ENCODE measurements around the gene IWS1. TPM values are rescaled to one million over a fixed set of nuclear protein-coding genes. Genes with fewer than 3 reads are reported as not detected.

Gene IWS1
- total RNA-seq, 1 experiment from 2014 or later, result 46.6 TPM

Other genes with a start within 250 kb of the IWS1 start
- gene ERCC3, start 232.3 kb downstream of the IWS1 start, total RNA-seq (2021; ENCODE audit: unreplicated experiment), result 52.7 TPM
- 44.5 TPM for gene MAP3K2, start 138.5 kb downstream of the IWS1 start, total RNA-seq (2021; ENCODE audit: unreplicated experiment)
- not detected for gene PROC, start 108.1 kb downstream of the IWS1 start, total RNA-seq (2021; ENCODE audit: unreplicated experiment)
- gene MYO7B, start 9.2 kb upstream of the IWS1 start, total RNA-seq (2021; ENCODE audit: unreplicated experiment), result 0.07 TPM
- gene GPR17, start 119.7 kb upstream of the IWS1 start, total RNA-seq (2021; ENCODE audit: unreplicated experiment), result not detected
- 3.7 TPM for gene LIMS2, start 149.0 kb upstream of the IWS1 start, total RNA-seq (2021; ENCODE audit: unreplicated experiment)
- gene SFT2D3, start 175.0 kb upstream of the IWS1 start, total RNA-seq (2021; ENCODE audit: unreplicated experiment), result 3.1 TPM

Data from HCT116 (cell line).